C4-2B (cell line): ENCODE data around the gene HSPG2.

Source experiments
- CTCF ChIP-seq: fragments of 450-650 bp; conservative IDR thresholded peaks from 2 replicates; pipeline ENCODE4 v1.5.1; 2017; ENCODE audit warnings: mild to moderate bottlenecking
- ZFX ChIP-seq: fragments of 450-650 bp; IDR thresholded peaks from 2 replicates; pipeline ENCODE4 v1.6.1; 2017

GRCh38 chr1:21898326-21899200 lies 38.5 kb downstream of the HSPG2 start:
- TF ChIP-seq CTCF: no peak
- TF ChIP-seq ZFX: no peak
